Upper lobe of left lung (tissue), 4 donors: ENCODE measurements around the gene P4HTM.

Experiments used
- POLR2A ChIP-seq, 4 donors: fragments of 450-650 bp; IDR thresholded peaks; one replicate each; pipeline ENCODE4 v1.5.1; 2016 to 2017; ENCODE audit warnings: antibody characterized with exemption in 4 of 4, mild to moderate bottlenecking in 2 of 4
- TF ChIP-seq, protein P1 (sequence below), 6 experiments: fragments of 450-650 bp in 4 of 6; fragments of 200-600 bp in 2 of 6; sonication (generic) in 2 of 6; IDR thresholded peaks; one replicate each; pipeline ENCODE4 v1.5.1; 2016 to 2019; ENCODE audit warnings: antibody characterized with exemption in 6 of 6

DNA sequence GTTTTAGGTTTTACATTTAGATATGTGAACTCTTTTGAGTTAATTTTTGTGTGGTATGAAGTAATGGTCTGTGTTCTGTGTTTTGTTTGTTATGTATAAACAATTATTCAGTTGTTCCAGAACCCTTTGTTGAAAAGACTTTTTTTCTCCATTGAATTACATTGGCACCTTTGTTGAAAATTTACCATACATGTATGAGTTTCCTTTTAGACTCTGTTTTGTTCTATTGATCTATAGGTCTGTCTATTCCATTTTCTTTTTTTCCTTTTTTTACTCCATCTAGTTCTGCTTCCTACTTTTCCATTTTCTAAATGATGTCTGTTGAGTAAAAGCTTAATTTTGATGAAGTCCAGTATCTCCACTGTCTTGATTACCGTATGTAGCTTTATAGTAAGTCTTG, 40.0 kb upstream of the P4HTM start:
- TF ChIP-seq, protein P1, sequence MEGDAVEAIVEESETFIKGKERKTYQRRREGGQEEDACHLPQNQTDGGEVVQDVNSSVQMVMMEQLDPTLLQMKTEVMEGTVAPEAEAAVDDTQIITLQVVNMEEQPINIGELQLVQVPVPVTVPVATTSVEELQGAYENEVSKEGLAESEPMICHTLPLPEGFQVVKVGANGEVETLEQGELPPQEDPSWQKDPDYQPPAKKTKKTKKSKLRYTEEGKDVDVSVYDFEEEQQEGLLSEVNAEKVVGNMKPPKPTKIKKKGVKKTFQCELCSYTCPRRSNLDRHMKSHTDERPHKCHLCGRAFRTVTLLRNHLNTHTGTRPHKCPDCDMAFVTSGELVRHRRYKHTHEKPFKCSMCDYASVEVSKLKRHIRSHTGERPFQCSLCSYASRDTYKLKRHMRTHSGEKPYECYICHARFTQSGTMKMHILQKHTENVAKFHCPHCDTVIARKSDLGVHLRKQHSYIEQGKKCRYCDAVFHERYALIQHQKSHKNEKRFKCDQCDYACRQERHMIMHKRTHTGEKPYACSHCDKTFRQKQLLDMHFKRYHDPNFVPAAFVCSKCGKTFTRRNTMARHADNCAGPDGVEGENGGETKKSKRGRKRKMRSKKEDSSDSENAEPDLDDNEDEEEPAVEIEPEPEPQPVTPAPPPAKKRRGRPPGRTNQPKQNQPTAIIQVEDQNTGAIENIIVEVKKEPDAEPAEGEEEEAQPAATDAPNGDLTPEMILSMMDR (IDR thresholded peaks at IDR 0.05): no peak
- TF ChIP-seq POLR2A (IDR thresholded peaks at IDR 0.05): no peak
